A549 (cell line): ENCODE results near the gene ATP1B1. TPM values are rescaled to one million over a fixed set of nuclear protein-coding genes. Genes with fewer than 3 reads are reported as not detected.
"Not testable (repeated sequence)": the region's sequence is repeated elsewhere in the genome, so short reads cannot be mapped to it uniquely, and the experiment has no call there.

Source experiments
- ATAC-seq, 2 experiments: fragments of 200-7000 bp in 1 of 2; fragments of >200 bp in 1 of 2; cut with Nextera tagmentation in 1 of 2; cut with Tn5 transposase in 1 of 2; 3 replicates each; pipeline versions ENCODE4 v1.8.0 to v1.9.1; 2018 to 2020; ENCODE audit warnings: mild to moderate bottlenecking in 1 of 2, moderate library complexity in 1 of 2
- CTCF ChIA-PET: fragments of 300-600 bp; sonication (Branson Sonifier 250); formaldehyde crosslinking; extraction: SDS; loops from one replicate; lab custom pipeline; 2021; ENCODE audit warnings: antibody characterized with exemption, inconsistent platforms; lab: Yijun Ruan, JAX
- POLR2A ChIA-PET: fragments of 350-600 bp; formaldehyde crosslinking; extraction: SDS; loops from one replicate; lab custom pipeline; 2021; ENCODE audit warnings: antibody characterized with exemption, inconsistent platforms; lab: Yijun Ruan, JAX
- DNase-seq, 2 experiments: peaks; one replicate each; pipeline versions ENCODE4 v3.0.0 to v3.0.0-alpha.2; 2011 to 2016; ENCODE audit warnings: low read depth in 1 of 2, low spot score in 1 of 2
- FAIRE-seq: peaks from 2 replicates; lab custom pipeline; 2011; peaks lifted over from hg19 to GRCh38; lab: Jason Lieb, UNC
- H3K27ac ChIP-seq, 2 experiments: fragments of >200 bp; sonication (Bioruptor Twin); formaldehyde crosslinking; 3 replicates each; pipeline ENCODE4 v1.5.1; 2016 to 2017
- H3K4me1 ChIP-seq: fragments of >200 bp; sonication (Bioruptor Twin); formaldehyde crosslinking; 3 replicates; pipeline ENCODE4 v1.6.1; 2016
- H3K4me2 ChIP-seq: fragments of >200 bp; sonication (Bioruptor Twin); formaldehyde crosslinking; 3 replicates; pipeline ENCODE4 v1.6.1; 2016
- H3K4me3 ChIP-seq: fragments of >200 bp; sonication (Bioruptor Twin); formaldehyde crosslinking; 3 replicates; pipeline ENCODE4 v1.5.1; 2016
- H3K9me3 ChIP-seq: fragments of >200 bp; sonication (Bioruptor Twin); formaldehyde crosslinking; 3 replicates; pipeline ENCODE4 v1.6.1; 2016
- BCL3 ChIP-seq: fragments of >200 bp; sonication (Bioruptor Twin); formaldehyde crosslinking; IDR thresholded peaks from 3 replicates; pipeline ENCODE4 v1.6.1; 2016
- CHD4 ChIP-seq: fragments of 200-600 bp; sonication (generic); IDR thresholded peaks from 2 replicates; pipeline ENCODE4 v1.6.1; 2016; ENCODE audit warnings: antibody characterized with exemption, mild to moderate bottlenecking, borderline replicate concordance
- E2F6 ChIP-seq: IDR thresholded peaks from 2 replicates; pipeline ENCODE4 v1.6.1; 2012; ENCODE audit warnings: low read depth, borderline replicate concordance
- FOXS1 ChIP-seq: fragments of 250-450 bp; sonication (Bioruptor Pico); IDR thresholded peaks from 2 replicates; pipeline ENCODE4 v1.5.0; 2020; ENCODE audit warnings: mild to moderate bottlenecking, moderate library complexity
- HOXA7 ChIP-seq: fragments of 250-450 bp; sonication (Bioruptor Pico); IDR thresholded peaks from 2 replicates; pipeline ENCODE4 v1.5.0; 2020; ENCODE audit warnings: mild to moderate bottlenecking, moderate library complexity
- HOXB13 ChIP-seq: fragments of 250-450 bp; sonication (Bioruptor Pico); IDR thresholded peaks from 2 replicates; pipeline ENCODE4 v1.5.0; 2020; ENCODE audit warnings: low read depth, mild to moderate bottlenecking, moderate library complexity
- JUNB ChIP-seq: fragments of >200 bp; sonication (Bioruptor Twin); formaldehyde crosslinking; IDR thresholded peaks from 2 replicates; pipeline ENCODE4 v1.6.1; 2016
- KDM1A ChIP-seq: fragments of 200-600 bp; sonication (generic); IDR thresholded peaks from 2 replicates; pipeline ENCODE4 v1.6.1; 2016; ENCODE audit warnings: low read depth, mild to moderate bottlenecking
- MAFK ChIP-seq: fragments of 450-650 bp; IDR thresholded peaks from 2 replicates; pipeline ENCODE4 v1.6.1; 2014; ENCODE audit not compliant: partially characterized antibody
- NFE2L2 ChIP-seq: fragments of 150-350 bp; conservative IDR thresholded peaks from 2 replicates; pipeline ENCODE4 v1.6.1; 2014; ENCODE audit warnings: low read length
- NPAS2 ChIP-seq: fragments of 250-450 bp; sonication (Bioruptor Pico); IDR thresholded peaks from 2 replicates; pipeline ENCODE4 v1.8.0; 2022; ENCODE audit warnings: mild to moderate bottlenecking, moderate library complexity, borderline replicate concordance
- RCOR1 ChIP-seq: fragments of 150-350 bp; IDR thresholded peaks from 2 replicates; pipeline ENCODE4 v1.6.1; 2014; ENCODE audit warnings: antibody characterized with exemption, low read length, low read depth
- REST ChIP-seq: fragments of 200-600 bp; sonication (generic); IDR thresholded peaks from 2 replicates; pipeline ENCODE4 v1.6.1; 2016; ENCODE audit warnings: antibody characterized with exemption, mild to moderate bottlenecking, moderate library complexity
- TFCP2L1 ChIP-seq: fragments of 250-450 bp; sonication (Bioruptor Pico); IDR thresholded peaks from 2 replicates; pipeline ENCODE4 v1.5.0; 2021; ENCODE audit warnings: mild to moderate bottlenecking
- USF2 ChIP-seq: fragments of 450-650 bp; IDR thresholded peaks from 2 replicates; pipeline ENCODE4 v1.6.1; 2014; ENCODE audit warnings: antibody characterized with exemption
- ZFP36 ChIP-seq: fragments of 450-650 bp; IDR thresholded peaks from 2 replicates; pipeline ENCODE4 v1.6.1; 2014; ENCODE audit warnings: borderline replicate concordance; ENCODE audit not compliant: partially characterized antibody
- ZSCAN20 ChIP-seq: fragments of 250-450 bp; sonication (Bioruptor Pico); IDR thresholded peaks from 2 replicates; pipeline ENCODE4 v1.8.0; 2022; ENCODE audit warnings: mild to moderate bottlenecking, moderate library complexity
- WGBS: methylation state at CpG from one replicate; pipeline ENCODE4 v1.1.6; 2017; ENCODE audit errors: missing lambda C conversion rate; 5-methylcytosine and 5-hydroxymethylcytosine counted together
- polyA plus RNA-seq, 4 experiments: library from polyadenylated mRNA; depleted of rRNA in 3 of 4; stranded (reverse); fragments of >200 nt; fragmentation: RNase III in 1 of 4; extraction: RNeasy Plus Mini Kit Qiagen cat#74134 plus additional on column Dnase treatment in 1 of 4; gene quantifications; 2 replicates in 3 of 4; 3 replicates in 1 of 4; pipeline ENCODE4 v1.2.3, GENCODE V29; 2011 to 2017

Gene ATP1B1
- polyA plus RNA-seq, 2 of the 4 experiments (the other 2 are of a cell fraction): 303 to 377 TPM

GRCh38 chr1:169122976-169123375 is 16.5 kb downstream of the ATP1B1 start:
- POLR2A ChIA-PET: no interaction called here
- no peak for ATAC-seq
- no peak overlapping the region for H3K4me3 ChIP-seq
- 86% methylated on average over 6 of the region's 6 CpGs for WGBS
- no peak for TF ChIP-seq E2F6
- TF ChIP-seq FOXS1 (CRISPR knock-in tag): no peak
- TF ChIP-seq HOXA7 (CRISPR knock-in tag): no peak
- no peak for TF ChIP-seq ZSCAN20 (CRISPR knock-in tag)
- no peak for TF ChIP-seq HOXB13
- no peak for TF ChIP-seq JUNB
- no peak for TF ChIP-seq TFCP2L1
- no peak for TF ChIP-seq USF2
- TF ChIP-seq ZFP36: no peak
- no peak for TF ChIP-seq BCL3
- TF ChIP-seq NPAS2 (CRISPR knock-in tag): no peak
- TF ChIP-seq CHD4: no peak
- no peak for TF ChIP-seq RCOR1
- no peak for TF ChIP-seq MAFK
- no peak for TF ChIP-seq NFE2L2
- TF ChIP-seq REST: no peak
- TF ChIP-seq KDM1A: no peak
- peaks cover 80% of the 10 kb centered on the region for H3K4me1 ChIP-seq
- no peak for DNase-seq
- CTCF ChIA-PET: no interaction called here
- FAIRE-seq: no peak
- H3K9me3 ChIP-seq: no peaks in the 10 kb centered on the region
- H3K27ac ChIP-seq: 0 out of 6 replicates have a peak overlapping the region, but pooled peaks of 1 of the 2 experiments have one; percentile 19
- H3K4me2 ChIP-seq: no peak overlapping the region

GRCh38 chr1:169124459-169124858 is 18.0 kb downstream of the ATP1B1 start:
- ATAC-seq: no peak
- no peaks in the 10 kb centered on the region for H3K9me3 ChIP-seq
- DNase-seq: no peak
- POLR2A ChIA-PET: no interaction called here
- no peak overlapping the region for H3K4me3 ChIP-seq
- no peak for TF ChIP-seq KDM1A
- TF ChIP-seq NPAS2 (CRISPR knock-in tag): no peak
- H3K4me2 ChIP-seq: 0 out of 3 replicates have a peak overlapping the region, but pooled peaks have one; percentile 2
- H3K4me1 ChIP-seq: peaks cover 80% of the 10 kb centered on the region
- CTCF ChIA-PET: interaction anchor here (0.6 to 1.7 kb wide), 2 partner anchors 9 to 236 kb away, joined by 3 to 5 read pairs; no protein-coding TSS in a partner anchor
- FAIRE-seq: no peak
- 0 out of 6 replicates have a peak overlapping the region, but pooled peaks of 1 of the 2 experiments have one; percentile 16 for H3K27ac ChIP-seq
- 85% methylated on average over 2 of the region's 2 CpGs for WGBS

GRCh38 chr1:169125597-169125996 is 19.1 kb downstream of the ATP1B1 start:
- CTCF ChIA-PET: interaction anchor here (0.6 to 1.8 kb wide), 5 partner anchors 8 to 528 kb away, joined by 3 to 5 read pairs (median 4); no protein-coding TSS in a partner anchor
- DNase-seq, H3K27ac ChIP-seq, FAIRE-seq, H3K9me3 ChIP-seq, ATAC-seq, H3K4me2 ChIP-seq, H3K4me3 ChIP-seq: not testable (repeated sequence)
- POLR2A ChIA-PET: interaction anchor here (1.0 to 1.4 kb wide), 2 partner anchors 18 to 20 kb away, joined by 3 to 4 read pairs; no protein-coding TSS in a partner anchor
- WGBS: 82% methylated on average over 6 of the region's 6 CpGs
- H3K4me1 ChIP-seq: peaks cover 76% of the 10 kb centered on the region
